Measurements from ENCODE around the gene ABCA9.

- no peak for TF ChIP-seq CTCF (conservative IDR thresholded peaks at IDR 0.05; ENCODE audit: low read length)
- no peak for TF ChIP-seq EZH2phosphoT487 (IDR thresholded peaks at IDR 0.05; ENCODE audit: borderline replicate concordance, low read depth, low read length)
Observed at GRCh38 chr17:69090365-69090764, 29.6 kb upstream of the ABCA9 start.
